Measurements from ENCODE around the gene BTG4. TPM values are rescaled to one million over a fixed set of nuclear protein-coding genes. Genes with fewer than 3 reads are reported as not detected.

Gene BTG4
- total and polyA plus RNA-seq, 2 donors (not counting 1 experiment from before 2014, with no cell fraction given), result not detected

GRCh38 chr11:111554532-111554931 is 42.3 kb upstream of the BTG4 start:
- Histone ChIP-seq H3K27ac (ENCODE audit: low read length in 2 of 2) (no peak overlapping the region), H3K9ac (ENCODE audit: low read length) (no peak overlapping the region), H3K79me2 (ENCODE audit: control insufficient read depth, insufficient read depth, low read length) (no peaks in the 10 kb centered on the region), H4K20me1 (ENCODE audit: control insufficient read depth, insufficient read depth, low read length, poor library complexity, severe bottlenecking) (no peaks in the 10 kb centered on the region), H3K4me1 (ENCODE audit: control insufficient read depth in 2 of 2, insufficient read depth in 2 of 2, low read length in 2 of 2) (no peaks in the 10 kb centered on the region), H3K9me3 (ENCODE audit: control extremely low read depth in 1 of 3, control insufficient read depth in 2 of 3, insufficient read depth in 1 of 3, low read length in 2 of 3) (peaks cover 0 to 12% (median 7%) of the 10 kb centered on the region in 3 donors), H3K36me3 (replicated peaks in 1 of 2; ENCODE audit: control extremely low read depth in 1 of 2, control insufficient read depth in 1 of 2, extremely low read depth in 1 of 2, insufficient read depth in 2 of 2, low read length in 1 of 2) (no peaks in the 10 kb centered on the region), H3K27me3 (replicated peaks in 1 of 4; ENCODE audit: control extremely low read depth in 1 of 4, control insufficient read depth in 3 of 4, insufficient read depth in 4 of 4, low read length in 3 of 4) (peaks cover 0 to 2% (median 0%) of the 10 kb centered on the region in 4 experiments), H2AFZ (ENCODE audit: insufficient read depth, low read depth, low read length, poor library complexity, severe bottlenecking) (no peak overlapping the region), H3K4me3 (ENCODE audit: control extremely low read depth in 1 of 5, extremely low read depth in 1 of 5, insufficient read depth in 1 of 5, low read depth in 2 of 5, low read length in 4 of 5) (no peak overlapping the region), H3K4me2 (replicated peaks; ENCODE audit: low read depth, low read length, poor library complexity, severe bottlenecking) (no peak overlapping the region)
- no peaks in the 10 kb centered on the region for H3K4me1 Mint-ChIP-seq
- H3K27ac Mint-ChIP-seq, result no peak overlapping the region
- H3K4me3 Mint-ChIP-seq, result no peak overlapping the region
- H3K9me3 Mint-ChIP-seq (ENCODE audit: insufficient read depth), result peaks cover 7% of the 10 kb centered on the region
- ATAC-seq (ENCODE audit: low read depth) (no peak), DNase-seq (no peak)
- TF ChIP-seq, protein P1, sequence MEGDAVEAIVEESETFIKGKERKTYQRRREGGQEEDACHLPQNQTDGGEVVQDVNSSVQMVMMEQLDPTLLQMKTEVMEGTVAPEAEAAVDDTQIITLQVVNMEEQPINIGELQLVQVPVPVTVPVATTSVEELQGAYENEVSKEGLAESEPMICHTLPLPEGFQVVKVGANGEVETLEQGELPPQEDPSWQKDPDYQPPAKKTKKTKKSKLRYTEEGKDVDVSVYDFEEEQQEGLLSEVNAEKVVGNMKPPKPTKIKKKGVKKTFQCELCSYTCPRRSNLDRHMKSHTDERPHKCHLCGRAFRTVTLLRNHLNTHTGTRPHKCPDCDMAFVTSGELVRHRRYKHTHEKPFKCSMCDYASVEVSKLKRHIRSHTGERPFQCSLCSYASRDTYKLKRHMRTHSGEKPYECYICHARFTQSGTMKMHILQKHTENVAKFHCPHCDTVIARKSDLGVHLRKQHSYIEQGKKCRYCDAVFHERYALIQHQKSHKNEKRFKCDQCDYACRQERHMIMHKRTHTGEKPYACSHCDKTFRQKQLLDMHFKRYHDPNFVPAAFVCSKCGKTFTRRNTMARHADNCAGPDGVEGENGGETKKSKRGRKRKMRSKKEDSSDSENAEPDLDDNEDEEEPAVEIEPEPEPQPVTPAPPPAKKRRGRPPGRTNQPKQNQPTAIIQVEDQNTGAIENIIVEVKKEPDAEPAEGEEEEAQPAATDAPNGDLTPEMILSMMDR (IDR thresholded peaks at IDR 0.05), result no peak
- TF ChIP-seq EZH2 (IDR thresholded peaks at IDR 0.05; ENCODE audit: borderline replicate concordance, insufficient read depth, low read depth, low read length, poor library complexity, severe bottlenecking), result no peak
- ChIA-PET CTCF (interaction anchor here (1.4 kb wide), 1 partner anchor 223 kb away, joined by 5 read pairs; no protein-coding TSS in a partner anchor), POLR2A (no interaction called here)
- H3K27me3 Mint-ChIP-seq, result peaks cover 18% of the 10 kb centered on the region
- intact Hi-C loops (cut with micrococcal nuclease), result no loop called here

GRCh38 chr11:111550258-111550657 is 38.1 kb upstream of the BTG4 start:
- H3K9ac ChIP-seq (ENCODE audit: low read length), result no peak overlapping the region
- no peak overlapping the region for H3K4me3 ChIP-seq (ENCODE audit: control extremely low read depth in 1 of 5, extremely low read depth in 1 of 5, insufficient read depth in 1 of 5, low read depth in 2 of 5, low read length in 4 of 5)
- H3K79me2 ChIP-seq (ENCODE audit: control insufficient read depth, insufficient read depth, low read length), result no peaks in the 10 kb centered on the region
- intact Hi-C loops (cut with micrococcal nuclease), result no loop called here
- no peaks in the 10 kb centered on the region for H4K20me1 ChIP-seq (ENCODE audit: control insufficient read depth, insufficient read depth, low read length, poor library complexity, severe bottlenecking)
- Mint-ChIP-seq H3K4me1 (no peaks in the 10 kb centered on the region), H3K9me3 (ENCODE audit: insufficient read depth) (no peaks in the 10 kb centered on the region), H3K27me3 (peaks cover 35% of the 10 kb centered on the region), H3K27ac (no peak overlapping the region), H3K4me3 (no peak overlapping the region)
- ChIA-PET CTCF (no interaction called here), POLR2A (no interaction called here)
- H2AFZ ChIP-seq (ENCODE audit: insufficient read depth, low read depth, low read length, poor library complexity, severe bottlenecking), result no peak overlapping the region
- 100% methylated on average over 1 of the region's 2 CpGs for WGBS (ENCODE audit: insufficient coverage)
- no peaks in the 10 kb centered on the region for H3K9me3 ChIP-seq (ENCODE audit: control extremely low read depth in 1 of 3, control insufficient read depth in 2 of 3, insufficient read depth in 1 of 3, low read length in 2 of 3)
- no peaks in the 10 kb centered on the region for H3K36me3 ChIP-seq (replicated peaks in 1 of 2; ENCODE audit: control extremely low read depth in 1 of 2, control insufficient read depth in 1 of 2, extremely low read depth in 1 of 2, insufficient read depth in 2 of 2, low read length in 1 of 2)
- DNase-seq, result no peak
- H3K27ac ChIP-seq (ENCODE audit: low read length in 2 of 2), result no peak overlapping the region
- no peak for ATAC-seq (ENCODE audit: low read depth)
- no peaks in the 10 kb centered on the region for H3K4me1 ChIP-seq (ENCODE audit: control insufficient read depth in 2 of 2, insufficient read depth in 2 of 2, low read length in 2 of 2)
- H3K27me3 ChIP-seq (replicated peaks in 1 of 4; ENCODE audit: control extremely low read depth in 1 of 4, control insufficient read depth in 3 of 4, insufficient read depth in 4 of 4, low read length in 3 of 4), result peaks cover 0 to 10% (median 4%) of the 10 kb centered on the region in 4 experiments
- H3K4me2 ChIP-seq (replicated peaks; ENCODE audit: low read depth, low read length, poor library complexity, severe bottlenecking), result no peak overlapping the region
- no peak for TF ChIP-seq EZH2 (IDR thresholded peaks at IDR 0.05; ENCODE audit: borderline replicate concordance, insufficient read depth, low read depth, low read length, poor library complexity, severe bottlenecking)
- TF ChIP-seq, protein P1 (IDR thresholded peaks at IDR 0.05), result no peak

All from B cell (primary cell).